Ramos (cell line): ENCODE results near the gene CALHM6.

Experiments
- in situ Hi-C: fragments of 300-500 bp; cut with MboI; formaldehyde crosslinking; loops from one replicate; pipeline ENCODE4 v1.14.3; 2022; ENCODE audit warnings: low sequenced_read_pairs; ENCODE audit not compliant: unreplicated experiment

The CALHM6 gene

GRCh38 chr6:116444575-116444974, 16.6 kb upstream of the CALHM6 start:
- in situ Hi-C loops: no loop called here

DNA sequence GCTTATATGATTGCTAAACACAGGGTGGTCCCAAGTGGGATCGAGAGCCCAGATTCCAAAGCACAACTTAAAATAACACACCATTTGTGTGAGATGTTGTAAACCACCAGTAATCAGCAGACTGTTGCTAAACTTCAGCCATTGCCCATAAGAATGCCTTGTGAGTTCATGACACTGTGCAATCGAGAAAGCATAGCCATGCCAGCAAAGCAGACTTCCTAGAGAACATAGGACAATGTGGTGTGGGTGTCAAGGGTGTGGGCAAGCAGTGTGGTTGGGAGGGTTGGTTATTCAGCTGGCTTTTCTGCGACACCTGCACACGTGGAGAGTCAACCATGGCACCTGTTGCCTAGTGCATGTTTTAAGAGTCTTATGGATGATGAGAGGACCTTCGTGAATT, 16.1 kb upstream of the CALHM6 start:
- in situ Hi-C loops: no loop called here

DNA sequence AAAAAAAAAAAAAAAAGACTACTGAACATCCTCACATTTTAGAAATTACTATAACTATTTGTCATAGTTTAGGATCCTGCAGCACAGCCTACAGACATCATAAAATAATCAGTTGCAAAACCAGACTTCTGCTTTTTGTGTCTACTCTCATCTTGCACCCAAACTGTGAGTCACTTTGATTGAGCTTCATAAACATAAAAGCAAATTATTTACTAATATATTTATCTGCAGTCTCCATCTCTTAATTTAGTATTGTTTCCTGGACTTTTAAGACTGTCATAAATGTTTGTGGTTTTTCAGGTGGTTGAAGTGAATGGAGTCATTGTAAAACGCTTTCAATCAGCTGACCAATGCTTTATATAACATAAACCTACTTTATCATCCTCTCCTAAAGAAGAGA, 14.8 kb upstream of the CALHM6 start:
- in situ Hi-C loops: no loop called here

GRCh38 chr6:116447052-116447451, 14.1 kb upstream of the CALHM6 start:
- in situ Hi-C loops: no loop called here

- in situ Hi-C loops: no loop called here
These were observed 13.6 kb upstream of the CALHM6 start for GRCh38 chr6:116447496-116448011.

DNA sequence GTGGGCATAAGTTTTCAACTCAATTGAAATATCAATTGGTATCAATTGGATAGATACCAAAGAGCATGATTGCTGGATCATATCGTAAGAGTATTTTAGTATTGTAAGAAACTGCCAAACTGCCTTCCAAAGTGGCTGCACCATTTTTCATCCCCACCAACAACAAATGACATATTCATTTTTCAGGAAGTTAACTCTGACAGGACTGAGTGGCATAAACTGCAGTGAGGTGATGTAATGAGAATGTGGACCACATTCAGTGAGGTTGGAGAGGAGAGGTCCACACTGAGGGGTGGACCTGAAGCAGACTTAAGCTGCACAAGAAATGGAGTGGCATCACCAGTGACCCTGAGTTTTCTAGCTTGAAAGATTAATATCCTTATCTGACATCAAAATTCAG, 11.6 kb upstream of the CALHM6 start:
- in situ Hi-C loops: no loop called here

- in situ Hi-C loops: no loop called here
These were observed 10.9 kb upstream of the CALHM6 start for GRCh38 chr6:116450185-116450710.

DNA sequence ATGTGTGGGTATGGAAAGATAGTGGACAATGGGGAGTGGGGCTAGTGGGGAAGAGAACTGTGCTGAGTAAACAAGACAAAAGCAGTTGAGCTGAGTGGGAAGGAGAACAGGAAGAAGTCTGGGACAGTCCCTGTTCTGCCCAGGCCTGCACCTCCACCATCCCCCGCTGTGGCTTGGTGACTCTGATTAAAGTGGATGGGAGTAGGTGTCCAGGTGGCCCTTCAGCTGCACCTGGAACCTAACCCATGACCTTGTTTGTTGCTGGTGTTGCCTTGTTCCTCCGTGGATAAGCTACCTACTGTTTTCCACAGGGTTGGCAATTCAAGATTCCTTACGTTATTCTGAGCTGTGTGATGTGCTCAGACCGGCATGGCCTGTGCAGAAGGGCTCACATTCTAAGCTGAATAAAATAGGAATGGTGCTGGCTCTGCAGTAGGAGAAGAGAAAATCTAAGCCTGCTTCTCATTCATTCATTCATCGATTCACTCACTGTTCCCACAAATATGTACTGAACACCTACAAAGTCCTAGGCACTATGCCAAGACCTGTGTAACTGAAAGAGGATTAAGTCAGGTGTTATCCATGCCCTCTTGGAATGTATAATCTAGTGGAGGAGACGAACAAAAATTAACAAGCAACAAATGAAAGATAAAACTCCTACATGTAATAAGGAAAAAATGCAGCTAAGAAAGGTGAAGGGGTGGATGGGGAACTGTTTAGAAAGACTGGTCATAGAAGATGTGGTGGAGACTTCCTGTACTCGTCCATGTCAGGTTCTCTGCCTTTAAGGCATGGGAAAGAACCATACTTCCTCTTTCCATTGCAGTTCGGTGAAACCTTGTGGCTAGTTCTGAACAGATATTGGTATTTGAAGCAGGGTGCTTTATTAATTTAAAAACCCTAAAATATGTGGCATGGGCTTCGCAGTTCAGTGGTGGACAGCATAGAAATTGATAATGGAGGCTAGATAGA, 10.1 kb upstream of the CALHM6 start:
- in situ Hi-C loops: no loop called here

DNA sequence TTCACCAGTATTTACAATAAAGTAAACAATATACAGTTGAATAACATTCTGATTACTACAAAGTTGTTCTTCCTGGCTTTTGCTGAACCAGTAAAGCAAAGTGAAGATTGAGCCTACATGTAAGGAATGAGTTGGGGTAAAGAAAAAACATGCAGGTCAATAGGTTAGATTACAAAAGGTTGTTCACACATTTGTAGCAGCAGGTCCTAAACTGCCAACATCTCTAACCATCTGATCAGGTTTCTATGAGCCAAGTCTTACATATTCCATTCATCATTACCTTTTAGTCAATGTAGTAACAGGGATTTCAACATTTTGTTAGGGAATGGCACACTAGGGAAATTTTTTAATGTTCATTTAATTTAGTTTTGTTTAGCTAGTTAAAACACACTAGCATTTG, 9.3 kb upstream of the CALHM6 start:
- in situ Hi-C loops: no loop called here

DNA sequence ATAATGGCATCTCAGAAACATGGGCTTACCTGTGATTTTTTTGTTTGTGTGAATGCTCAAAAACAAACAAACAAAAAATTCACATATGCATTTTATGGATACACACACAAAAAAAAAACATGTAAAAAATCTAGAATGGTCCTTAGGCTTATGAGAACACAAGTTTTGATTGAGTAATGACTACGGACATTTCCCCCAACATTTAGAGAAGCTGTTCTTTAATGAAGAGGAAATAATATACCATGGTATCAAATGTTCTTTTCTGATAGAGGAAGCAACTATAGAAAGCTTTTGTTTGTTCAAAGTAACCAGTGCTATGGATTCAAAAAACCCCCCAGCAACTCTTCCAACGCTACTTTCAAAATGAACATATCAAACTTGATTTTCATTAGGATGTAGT, 8.6 kb upstream of the CALHM6 start:
- in situ Hi-C loops: no loop called here

DNA sequence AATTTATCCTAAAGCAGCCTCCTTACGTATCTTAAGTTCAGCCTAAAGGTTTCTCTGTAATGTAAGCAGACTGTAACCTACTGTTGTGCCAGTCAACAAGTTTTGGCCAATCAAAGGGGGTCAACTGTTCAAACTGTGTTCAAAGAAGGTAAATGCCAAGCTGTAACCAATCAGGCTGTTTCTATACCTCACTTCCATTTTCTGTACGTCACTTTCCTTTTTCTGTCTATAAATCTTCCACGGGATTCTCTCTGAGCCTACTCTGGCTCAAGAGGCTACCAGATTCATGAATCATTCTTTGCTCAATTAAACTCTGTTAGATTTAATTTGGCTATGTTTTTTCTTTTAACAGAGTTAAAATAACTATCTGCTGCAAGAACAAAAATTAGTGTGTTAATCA, 5.1 kb upstream of the CALHM6 start:
- in situ Hi-C loops: no loop called here

DNA sequence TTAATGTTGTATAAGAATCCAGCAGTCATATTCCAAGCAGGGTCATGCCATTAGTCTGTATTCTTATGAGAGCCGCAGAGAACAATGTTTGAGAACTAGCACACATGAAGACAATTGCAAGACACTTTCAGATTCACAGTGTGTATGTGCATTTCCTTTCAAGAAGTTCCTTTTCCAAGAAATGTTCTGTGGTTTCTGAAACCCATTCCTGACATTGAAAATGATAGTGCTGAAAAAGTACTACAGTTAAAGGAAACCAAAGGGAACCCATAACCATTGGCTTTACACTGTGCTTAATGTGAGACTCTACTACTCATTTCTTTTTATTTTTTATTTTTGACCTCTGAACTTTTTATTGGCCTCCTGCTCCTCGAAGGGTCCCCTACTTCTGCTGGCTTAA, 4.2 kb upstream of the CALHM6 start:
- in situ Hi-C loops: no loop called here

DNA sequence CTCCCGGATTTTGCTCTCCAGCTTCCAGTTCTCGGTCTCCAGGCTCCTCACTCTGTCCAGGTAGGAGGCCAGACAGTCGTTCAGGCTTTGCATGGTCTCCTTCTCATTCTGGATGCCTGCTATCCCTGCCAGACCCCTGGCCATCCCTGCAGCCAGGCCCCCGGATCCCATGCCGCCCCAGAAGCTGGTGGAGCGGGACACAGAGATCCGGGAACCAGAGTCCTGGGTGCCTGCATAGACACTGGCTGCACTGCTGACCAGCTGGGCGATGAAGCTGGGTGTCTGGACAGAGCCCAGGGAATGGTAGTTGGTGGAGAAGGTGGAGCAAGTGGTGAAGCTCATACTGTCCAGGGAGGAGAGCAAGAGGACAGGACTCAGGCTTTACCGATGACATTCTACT, 2.9 kb upstream of the CALHM6 start:
- in situ Hi-C loops: no loop called here

- in situ Hi-C loops: no loop called here
These were observed 1.2 kb upstream of the CALHM6 start for GRCh38 chr6:116459927-116460326.

GRCh38 chr6:116461932-116462885, 1.0 kb downstream of the CALHM6 start:
- in situ Hi-C loops: no loop called here

DNA sequence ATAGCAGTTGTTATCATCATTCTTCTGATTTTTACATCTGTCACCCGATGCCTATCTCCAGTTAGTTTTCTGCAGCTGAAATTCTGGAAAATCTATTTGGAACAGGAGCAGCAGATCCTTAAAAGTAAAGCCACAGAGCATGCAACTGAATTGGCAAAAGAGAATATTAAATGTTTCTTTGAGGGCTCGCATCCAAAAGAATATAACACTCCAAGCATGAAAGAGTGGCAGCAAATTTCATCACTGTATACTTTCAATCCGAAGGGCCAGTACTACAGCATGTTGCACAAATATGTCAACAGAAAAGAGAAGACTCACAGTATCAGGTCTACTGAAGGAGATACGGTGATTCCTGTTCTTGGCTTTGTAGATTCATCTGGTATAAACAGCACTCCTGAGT, 2.1 kb downstream of the CALHM6 start:
- in situ Hi-C loops: no loop called here

DNA sequence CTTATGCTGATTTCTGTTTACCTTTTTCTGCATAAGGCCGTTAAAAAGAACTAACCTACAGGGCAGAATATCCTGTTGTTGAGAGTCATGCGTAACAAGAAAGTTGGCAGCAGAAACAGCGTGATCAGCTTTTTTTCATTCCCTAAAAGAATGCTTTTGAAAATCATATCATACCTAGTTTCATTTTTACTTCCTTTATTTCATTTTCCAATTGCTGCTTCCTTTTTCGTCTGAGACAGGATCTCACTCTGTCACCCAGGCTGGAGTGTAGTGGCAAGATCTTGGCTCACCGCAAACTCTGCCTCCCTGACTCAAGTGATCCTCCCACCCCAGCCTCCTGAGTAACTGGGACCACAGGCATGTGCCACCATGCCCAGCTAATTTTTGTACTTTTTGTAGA, 4.1 kb downstream of the CALHM6 start:
- in situ Hi-C loops: no loop called here

GRCh38 chr6:116467096-116467495, 5.9 kb downstream of the CALHM6 start:
- in situ Hi-C loops: no loop called here

DNA sequence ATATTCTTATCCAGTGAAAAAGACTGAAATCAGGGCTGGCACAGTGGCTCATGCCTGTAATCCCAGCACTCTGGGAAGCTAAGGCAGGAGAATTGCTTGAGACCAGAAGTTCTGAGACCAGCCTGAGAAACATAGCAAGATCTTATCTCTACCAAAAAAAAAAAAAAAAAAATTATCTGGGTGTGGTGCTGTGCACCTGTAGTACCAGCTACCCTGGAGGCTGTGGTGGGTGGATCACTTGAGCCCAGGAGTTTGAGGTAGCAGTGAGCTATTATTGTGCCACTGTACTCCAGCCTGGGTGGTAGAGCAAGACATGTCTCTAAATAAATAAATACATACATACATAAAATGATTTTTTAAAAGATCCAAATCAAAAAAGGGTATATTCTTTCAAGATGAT, 6.3 kb downstream of the CALHM6 start:
- in situ Hi-C loops: no loop called here

DNA sequence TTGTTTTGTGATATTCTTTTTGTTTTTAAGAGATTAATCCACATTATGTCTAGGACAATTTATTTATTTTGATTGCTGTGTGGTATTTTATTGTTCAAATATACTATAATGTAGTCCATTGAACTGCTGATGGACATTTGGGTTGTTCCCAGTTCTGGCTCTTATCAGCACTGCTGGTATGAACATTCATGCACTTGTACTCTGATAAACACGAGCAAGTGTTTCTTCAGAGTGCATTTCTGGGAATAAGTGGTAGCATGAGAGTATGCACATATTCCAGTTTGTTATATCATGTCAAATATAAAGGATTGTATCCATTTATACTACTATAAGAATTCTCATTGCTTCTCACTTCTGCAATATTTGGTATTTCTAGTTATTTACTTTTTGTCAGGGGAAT, 7.1 kb downstream of the CALHM6 start:
- in situ Hi-C loops: no loop called here

- in situ Hi-C loops: no loop called here
These were observed 10.4 kb downstream of the CALHM6 start for GRCh38 chr6:116471531-116471930.
